ENCODE data around the gene OCA2. TPM values are rescaled to one million over a fixed set of nuclear protein-coding genes. Genes with fewer than 3 reads are reported as not detected.
"Not testable (repeated sequence)": the region's sequence is repeated elsewhere in the genome, so short reads cannot be mapped to it uniquely, and the experiment has no call there.

OCA2 gene
- total and polyA plus RNA-seq, 4 donors = 1.6 to 4.0 (median 2.5) TPM

- 84 to 87% methylated on average over 17 of the region's 17 CpGs for WGBS, 2 donors
- no peak for DNase-seq
- Histone ChIP-seq H3K27ac (ENCODE audit: low read depth in 1 of 2, low read length in 2 of 2) (no peak overlapping the region), H3K27me3 (ENCODE audit: control insufficient read depth in 1 of 2, insufficient read depth in 2 of 2, low read length in 1 of 2) (no peaks in the 10 kb centered on the region), H3K9me3 (ENCODE audit: control insufficient read depth, low read length) (peaks cover 3% of the 10 kb centered on the region), H3K4me3 (ENCODE audit: low read length in 2 of 2) (no peak overlapping the region), H3K4me1 (ENCODE audit: control insufficient read depth in 1 of 2, insufficient read depth in 2 of 2, low read length in 2 of 2) (no peaks in the 10 kb centered on the region), H3K36me3 (ENCODE audit: control insufficient read depth in 1 of 2, insufficient read depth in 2 of 2, low read length in 1 of 2) (no peaks in the 10 kb centered on the region)
- no peak for ATAC-seq (ENCODE audit: low FRiP score)
- intact Hi-C loops (cut with DNase I) = no loop called here
Measured at GRCh38 chr15:27850981-27851857, 247.9 kb downstream of the OCA2 start.

GRCh38 chr15:27850050-27850449 is 249.1 kb downstream of the OCA2 start:
- Histone ChIP-seq H3K36me3 (ENCODE audit: control insufficient read depth in 1 of 2, insufficient read depth in 2 of 2, low read length in 1 of 2) (no peaks in the 10 kb centered on the region), H3K9me3 (ENCODE audit: control insufficient read depth, low read length) (peaks cover 1% of the 10 kb centered on the region), H3K4me1 (ENCODE audit: control insufficient read depth in 1 of 2, insufficient read depth in 2 of 2, low read length in 2 of 2) (no peaks in the 10 kb centered on the region), H3K27me3 (ENCODE audit: control insufficient read depth in 1 of 2, insufficient read depth in 2 of 2, low read length in 1 of 2) (no peaks in the 10 kb centered on the region), H3K27ac (ENCODE audit: low read depth in 1 of 2, low read length in 2 of 2) (no peak overlapping the region), H3K4me3 (ENCODE audit: low read length in 2 of 2) (no peak overlapping the region)
- intact Hi-C loops (cut with DNase I) = no loop called here
- ATAC-seq (ENCODE audit: low FRiP score) (no peak), DNase-seq (no peak)
- WGBS, 2 donors = 79 to 87% methylated on average over 5 of the region's 5 CpGs

- H3K36me3 ChIP-seq (ENCODE audit: control insufficient read depth in 1 of 2, insufficient read depth in 2 of 2, low read length in 1 of 2); DNase-seq; H3K4me1 ChIP-seq (ENCODE audit: control insufficient read depth in 1 of 2, insufficient read depth in 2 of 2, low read length in 2 of 2); ATAC-seq (ENCODE audit: low FRiP score); intact Hi-C loops (cut with DNase I); H3K9me3 ChIP-seq (ENCODE audit: control insufficient read depth, low read length); H3K4me3 ChIP-seq (ENCODE audit: low read length in 2 of 2); H3K27me3 ChIP-seq (ENCODE audit: control insufficient read depth in 1 of 2, insufficient read depth in 2 of 2, low read length in 1 of 2); H3K27ac ChIP-seq (ENCODE audit: low read depth in 1 of 2, low read length in 2 of 2): not testable (repeated sequence)
- 73 to 81% methylated on average over 5 of the region's 5 CpGs for WGBS, 2 donors
Measured at GRCh38 chr15:27848936-27849335, 250.2 kb downstream of the OCA2 start.

- ATAC-seq (ENCODE audit: low FRiP score) = no peak
- Histone ChIP-seq H3K4me3 (ENCODE audit: low read length in 2 of 2) (no peak overlapping the region), H3K4me1 (ENCODE audit: control insufficient read depth in 1 of 2, insufficient read depth in 2 of 2, low read length in 2 of 2) (no peaks in the 10 kb centered on the region), H3K27me3 (ENCODE audit: control insufficient read depth in 1 of 2, insufficient read depth in 2 of 2, low read length in 1 of 2) (no peaks in the 10 kb centered on the region), H3K27ac (ENCODE audit: low read depth in 1 of 2, low read length in 2 of 2) (no peak overlapping the region), H3K9me3 (ENCODE audit: control insufficient read depth, low read length) (peaks cover 1% of the 10 kb centered on the region), H3K36me3 (ENCODE audit: control insufficient read depth in 1 of 2, insufficient read depth in 2 of 2, low read length in 1 of 2) (no peaks in the 10 kb centered on the region)
- no peak for DNase-seq
- intact Hi-C loops (cut with DNase I) = no loop called here
- WGBS, 2 donors = 87 to 95% methylated on average over 15 of the region's 15 CpGs
Measured at GRCh38 chr15:27847775-27848710, 251.1 kb downstream of the OCA2 start.

- WGBS, 2 donors = 80 to 81% methylated on average over 10 of the region's 10 CpGs
- Histone ChIP-seq H3K27me3 (ENCODE audit: control insufficient read depth in 1 of 2, insufficient read depth in 2 of 2, low read length in 1 of 2) (no peaks in the 10 kb centered on the region), H3K4me1 (ENCODE audit: control insufficient read depth in 1 of 2, insufficient read depth in 2 of 2, low read length in 2 of 2) (no peaks in the 10 kb centered on the region), H3K27ac (ENCODE audit: low read depth in 1 of 2, low read length in 2 of 2) (no peak overlapping the region), H3K4me3 (ENCODE audit: low read length in 2 of 2) (no peak overlapping the region), H3K9me3 (ENCODE audit: control insufficient read depth, low read length) (peaks cover 1% of the 10 kb centered on the region), H3K36me3 (ENCODE audit: control insufficient read depth in 1 of 2, insufficient read depth in 2 of 2, low read length in 1 of 2) (no peaks in the 10 kb centered on the region)
- intact Hi-C loops (cut with DNase I) = no loop called here
- DNase-seq (no peak), ATAC-seq (ENCODE audit: low FRiP score) (no peak)
Measured at GRCh38 chr15:27846722-27847395, 252.3 kb downstream of the OCA2 start.

GRCh38 chr15:27845535-27846369 is 253.4 kb downstream of the OCA2 start:
- Histone ChIP-seq H3K36me3 (ENCODE audit: control insufficient read depth in 1 of 2, insufficient read depth in 2 of 2, low read length in 1 of 2) (no peaks in the 10 kb centered on the region), H3K9me3 (ENCODE audit: control insufficient read depth, low read length) (no peaks in the 10 kb centered on the region), H3K4me3 (ENCODE audit: low read length in 2 of 2) (no peak overlapping the region), H3K27ac (ENCODE audit: low read depth in 1 of 2, low read length in 2 of 2) (no peak overlapping the region), H3K27me3 (ENCODE audit: control insufficient read depth in 1 of 2, insufficient read depth in 2 of 2, low read length in 1 of 2) (no peaks in the 10 kb centered on the region), H3K4me1 (ENCODE audit: control insufficient read depth in 1 of 2, insufficient read depth in 2 of 2, low read length in 2 of 2) (no peaks in the 10 kb centered on the region)
- intact Hi-C loops (cut with DNase I) = no loop called here
- DNase-seq (no peak), ATAC-seq (ENCODE audit: low FRiP score) (no peak)
- WGBS, 2 donors = 87 to 90% methylated on average over 21 of the region's 21 CpGs

GRCh38 chr15:27844018-27844666 is 255.0 kb downstream of the OCA2 start:
- Histone ChIP-seq H3K36me3 (ENCODE audit: control insufficient read depth in 1 of 2, insufficient read depth in 2 of 2, low read length in 1 of 2) (no peaks in the 10 kb centered on the region), H3K9me3 (ENCODE audit: control insufficient read depth, low read length) (no peaks in the 10 kb centered on the region), H3K4me3 (ENCODE audit: low read length in 2 of 2) (no peak overlapping the region), H3K27me3 (ENCODE audit: control insufficient read depth in 1 of 2, insufficient read depth in 2 of 2, low read length in 1 of 2) (no peaks in the 10 kb centered on the region), H3K27ac (ENCODE audit: low read depth in 1 of 2, low read length in 2 of 2) (no peak overlapping the region), H3K4me1 (ENCODE audit: control insufficient read depth in 1 of 2, insufficient read depth in 2 of 2, low read length in 2 of 2) (no peaks in the 10 kb centered on the region)
- intact Hi-C loops (cut with DNase I) = no loop called here
- no peak for ATAC-seq (ENCODE audit: low FRiP score)
- no peak for DNase-seq
- WGBS, 2 donors = 80 to 83% methylated on average over 13 of the region's 13 CpGs
